HepG2 (cell line): ENCODE measurements around the gene TNFRSF18. TPM values are rescaled to one million over a fixed set of nuclear protein-coding genes. Genes with fewer than 3 reads are reported as not detected.

ENCODE experiments used
- FOXA3 ChIP-seq: IDR thresholded peaks from 2 replicates; pipeline ENCODE4 v1.6.1; 2016; ENCODE audit warnings: missing genetic modification reagents, missing compliant biosample characterization
- ISL2 ChIP-seq: sonication (generic); formaldehyde crosslinking; IDR thresholded peaks from 2 replicates; pipeline ENCODE4 v1.5.0; 2020; ENCODE audit warnings: missing genetic modification reagents
- KLF12 ChIP-seq: sonication (generic); formaldehyde crosslinking; IDR thresholded peaks from 2 replicates; pipeline ENCODE4 v1.4.0; 2020; ENCODE audit warnings: missing genetic modification reagents, borderline replicate concordance
- LCORL ChIP-seq, 2 experiments: fragments of 450-650 bp in 1 of 2; sonication (generic) in 1 of 2; formaldehyde crosslinking in 1 of 2; IDR thresholded peaks; 2 replicates each; pipeline versions ENCODE4 v1.5.0 to v1.6.1; 2017 to 2020; ENCODE audit warnings: antibody characterized with exemption in 1 of 2, missing genetic modification reagents in 1 of 2
- NCOR1 ChIP-seq: fragments of 200-600 bp; sonication (generic); IDR thresholded peaks from 2 replicates; pipeline ENCODE4 v1.7.0; 2017; ENCODE audit warnings: antibody characterized with exemption, low read length, borderline replicate concordance
- PITX1 ChIP-seq: sonication (generic); formaldehyde crosslinking; IDR thresholded peaks from 2 replicates; pipeline ENCODE4 v1.5.1; 2020; ENCODE audit warnings: mild to moderate bottlenecking, missing genetic modification reagents
- POGK ChIP-seq: sonication (generic); formaldehyde crosslinking; conservative IDR thresholded peaks from 2 replicates; pipeline ENCODE4 v1.8.0; 2022; ENCODE audit warnings: mild to moderate bottlenecking, moderate library complexity, missing genetic modification reagents
- RFXANK ChIP-seq: IDR thresholded peaks from 2 replicates; pipeline ENCODE4 v1.6.1; 2016
- TRAFD1 ChIP-seq: sonication (generic); formaldehyde crosslinking; IDR thresholded peaks from 2 replicates; pipeline ENCODE4 v1.5.1; 2020; ENCODE audit warnings: missing genetic modification reagents, mild to moderate bottlenecking, borderline replicate concordance
- WIZ ChIP-seq: sonication (generic); formaldehyde crosslinking; IDR thresholded peaks from 2 replicates; pipeline ENCODE4 v1.5.1; 2020; ENCODE audit warnings: mild to moderate bottlenecking, missing genetic modification reagents
- ZBTB10 ChIP-seq: sonication (generic); formaldehyde crosslinking; IDR thresholded peaks from 2 replicates; pipeline ENCODE4 v1.4.0; 2020; ENCODE audit warnings: missing genetic modification reagents, borderline replicate concordance
- ZBTB39 ChIP-seq: sonication (generic); formaldehyde crosslinking; IDR thresholded peaks from 2 replicates; pipeline ENCODE4 v1.5.0; 2020; ENCODE audit warnings: missing genetic modification reagents
- ZMYM3 ChIP-seq: sonication (generic); formaldehyde crosslinking; IDR thresholded peaks from 2 replicates; pipeline ENCODE4 v1.5.1; 2020; ENCODE audit warnings: mild to moderate bottlenecking, missing genetic modification reagents
- ZNF292 ChIP-seq: sonication (generic); formaldehyde crosslinking; IDR thresholded peaks from 2 replicates; pipeline ENCODE4 v1.8.1; 2022; ENCODE audit warnings: mild to moderate bottlenecking, low read depth, missing genetic modification reagents, borderline replicate concordance
- ZNF546 ChIP-seq: sonication (generic); formaldehyde crosslinking; conservative IDR thresholded peaks from 2 replicates; pipeline ENCODE4 v1.8.1; 2023; ENCODE audit warnings: mild to moderate bottlenecking, missing genetic modification reagents
- ZNF580 ChIP-seq: IDR thresholded peaks from 2 replicates; pipeline ENCODE4 v1.6.1; 2016; ENCODE audit warnings: low read depth, borderline replicate concordance
- ZNF670 ChIP-seq: sonication (generic); formaldehyde crosslinking; IDR thresholded peaks from 2 replicates; pipeline ENCODE4 v1.8.0; 2022; ENCODE audit warnings: mild to moderate bottlenecking, missing genetic modification reagents, borderline replicate concordance
- ZSCAN25 ChIP-seq: sonication (generic); formaldehyde crosslinking; IDR thresholded peaks from 2 replicates; pipeline ENCODE4 v1.8.0; 2022; ENCODE audit warnings: mild to moderate bottlenecking, missing genetic modification reagents
- polyA plus RNA-seq, 8 experiments: library from polyadenylated mRNA; depleted of rRNA in 3 of 8; stranded (reverse) in 7 of 8; unstranded in 1 of 8; fragments of >200 nt; fragmentation: Illumina TruSeq in 4 of 8; extraction: Trizol in 4 of 8; gene quantifications; 2 replicates each; pipeline versions ENCODE4 v1.2.1 to v1.2.3, GENCODE V29; 2011 to 2016; ENCODE audit warnings: low read depth in 4 of 8, missing spikeins in 1 of 8, mixed read lengths in 1 of 8; ENCODE audit not compliant: insufficient read depth in 1 of 8
- total RNA-seq, 5 experiments: library from RNA; depleted of rRNA; stranded (reverse); fragments of >200 nt; fragmentation: Illumina TruSeq; extraction: Trizol; gene quantifications; 2 replicates each; pipeline ENCODE4 v1.2.3, GENCODE V29; 2016; ENCODE audit warnings: low read depth in 1 of 5

The TNFRSF18 gene
- total and polyA plus RNA-seq, 2 of the 13 experiments (the other 11 are each of a cell fraction or from before 2014, with no cell fraction given), result not detected

- peak; percentile 78; the same call in 1 of the 2 replicates for TF ChIP-seq ZBTB10 (CRISPR knock-in tag)
- TF ChIP-seq ZMYM3 (CRISPR knock-in tag), result 0 out of 2 replicates have a peak, but pooled peaks have one; percentile 28
- TF ChIP-seq KLF12, result peak; percentile 46; the same call in 1 of the 2 replicates
- peak; percentile 5; the same call in 1 of the 2 replicates for TF ChIP-seq PITX1 (CRISPR knock-in tag)
- no peak for TF ChIP-seq LCORL (IDR thresholded peaks at IDR 0.05)
- peak; percentile 98 for TF ChIP-seq LCORL (CRISPR knock-in tag; IDR thresholded peaks at IDR 0.05)
- TF ChIP-seq ZBTB39 (CRISPR knock-in tag), result peak; percentile 86; the same call in 1 of the 2 replicates
- peak; percentile 86; the same call in 1 of the 2 replicates for TF ChIP-seq TRAFD1
- peak; percentile 60; the same call in 1 of the 2 replicates for TF ChIP-seq ZNF546 (CRISPR knock-in tag)
- TF ChIP-seq NCOR1, result no peak
- peak; percentile 9; the same call in 1 of the 2 replicates for TF ChIP-seq POGK (CRISPR knock-in tag)
- peak; percentile 62; the same call in 1 of the 2 replicates for TF ChIP-seq ZNF670
- peak; percentile 69 for TF ChIP-seq FOXA3 (CRISPR knock-in tag)
- peak; percentile 38; the same call in 1 of the 2 replicates for TF ChIP-seq ZNF292
- peak; percentile 80; the same call in 1 of the 2 replicates for TF ChIP-seq ZSCAN25 (CRISPR knock-in tag)
- 0 out of 2 replicates have a peak, but pooled peaks have one; percentile 23 for TF ChIP-seq ISL2 (CRISPR knock-in tag)
- 0 out of 2 replicates have a peak, but pooled peaks have one; percentile 42 for TF ChIP-seq WIZ (CRISPR knock-in tag)
- TF ChIP-seq RFXANK (CRISPR knock-in tag), result no peak
- TF ChIP-seq ZNF580, result peak; percentile 42; the same call in 1 of the 2 replicates
Observed at GRCh38 chr1:1237874-1238701, 31.7 kb upstream of the TNFRSF18 start (continued).
